ENCODE data around the gene TRIM46. TPM values are rescaled to one million over a fixed set of nuclear protein-coding genes. Genes with fewer than 3 reads are reported as not detected.
"Not testable (repeated sequence)": the region's sequence is repeated elsewhere in the genome, so short reads cannot be mapped to it uniquely, and the experiment has no call there.

The TRIM46 gene
- total RNA-seq, 1 donor: 32.6 TPM

DNA sequence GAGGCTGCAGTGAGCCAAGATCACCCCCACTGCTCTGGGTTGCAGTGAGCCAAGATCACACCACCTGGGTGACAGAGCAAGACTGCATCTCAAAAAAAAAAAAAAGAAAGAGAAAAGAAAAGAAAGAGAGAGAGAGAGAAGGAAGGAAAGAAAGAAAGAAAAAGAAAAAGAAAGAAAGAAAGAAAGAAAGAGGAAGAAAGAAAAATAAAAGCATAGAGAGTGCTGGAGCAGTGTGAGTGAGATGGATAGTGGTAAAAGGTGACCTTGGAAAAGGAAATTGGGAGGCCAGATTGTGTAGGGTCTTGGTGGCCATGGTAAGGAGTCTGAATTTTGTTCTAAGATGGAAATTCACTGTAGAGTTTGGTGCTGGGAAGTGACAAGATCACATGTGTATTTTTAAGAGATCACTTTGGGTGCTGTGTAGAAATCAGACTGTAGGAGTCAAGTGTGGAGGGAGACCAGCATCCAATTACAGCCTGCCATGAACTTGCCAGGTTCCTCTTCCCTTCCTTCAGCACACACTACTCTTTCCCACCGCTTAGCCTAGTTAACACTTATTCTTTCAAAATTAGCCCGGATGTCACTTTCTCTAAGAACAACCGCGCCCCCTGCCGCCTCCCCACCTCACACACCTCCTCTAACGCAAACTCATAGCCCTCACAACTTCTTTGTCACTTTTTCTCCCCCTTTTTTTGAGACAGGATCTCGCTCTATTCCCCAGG lies 52.7 kb downstream of the TRIM46 start:
- DNase-seq (ENCODE audit: low read depth in 2 of 3, low spot score in 2 of 3): peak; percentile 59 to 95 (median 90)

DNA sequence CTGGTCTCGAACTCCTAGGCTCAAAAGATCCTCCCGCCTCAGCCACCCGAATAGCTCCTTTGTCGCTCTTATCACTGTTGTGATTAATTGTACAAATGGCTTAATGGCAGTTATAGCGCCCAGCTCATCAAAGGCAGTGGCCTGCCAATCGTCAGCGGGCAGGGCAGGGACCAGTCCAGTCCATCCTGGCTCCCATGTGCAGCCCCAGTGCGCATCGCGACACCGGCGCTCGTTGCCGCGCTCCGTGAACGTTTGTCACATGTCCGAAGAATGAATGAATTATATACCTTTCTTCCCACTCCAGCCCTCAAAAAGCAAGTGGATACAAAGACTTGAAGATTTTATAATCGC lies 53.2 kb downstream of the TRIM46 start:
- DNase-seq (ENCODE audit: low read depth in 2 of 3, low spot score in 2 of 3): no peak

DNA sequence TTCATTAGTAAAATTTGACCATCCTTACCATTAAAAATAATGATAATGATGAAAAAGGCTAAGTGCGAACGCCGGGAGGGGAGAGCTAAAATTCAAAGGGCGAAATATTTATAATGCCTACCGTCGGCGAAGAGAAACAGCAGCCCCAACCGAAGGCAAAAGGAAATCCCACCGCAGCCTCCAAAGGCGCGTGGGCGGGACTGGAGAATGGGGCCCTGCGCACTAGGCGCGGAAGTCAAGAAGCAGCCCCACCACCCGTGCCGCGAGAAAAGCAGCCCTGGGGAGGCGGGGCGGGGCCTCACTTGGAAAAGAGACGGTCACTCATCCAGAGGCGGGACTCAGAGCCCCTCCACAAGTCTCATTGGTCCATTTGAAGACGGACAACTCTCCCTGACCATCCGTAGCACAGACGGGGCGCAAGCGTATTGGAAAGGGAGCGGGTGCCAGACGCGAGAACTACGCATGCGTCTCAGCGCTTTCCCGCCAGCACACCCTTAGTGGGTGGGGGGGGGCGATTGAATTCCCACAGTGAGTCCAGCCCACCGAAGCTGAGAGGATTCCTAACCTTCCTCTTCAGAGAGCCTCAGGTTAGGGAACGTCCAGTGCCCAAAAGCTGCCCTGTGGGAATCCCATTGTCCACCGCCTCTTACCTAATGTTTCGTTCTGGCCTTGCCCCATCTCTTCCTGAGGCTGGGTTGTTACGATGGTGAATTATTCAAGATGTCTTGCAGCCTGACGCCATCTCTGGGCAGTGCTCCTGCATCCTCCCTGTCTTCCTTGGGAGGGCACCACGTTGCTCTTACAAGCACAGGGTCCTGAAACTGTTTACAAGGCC lies 53.8 kb downstream of the TRIM46 start:
- DNase-seq (ENCODE audit: low read depth in 2 of 3, low spot score in 2 of 3): peak; percentile 88 to 100 (median 99)

DNA sequence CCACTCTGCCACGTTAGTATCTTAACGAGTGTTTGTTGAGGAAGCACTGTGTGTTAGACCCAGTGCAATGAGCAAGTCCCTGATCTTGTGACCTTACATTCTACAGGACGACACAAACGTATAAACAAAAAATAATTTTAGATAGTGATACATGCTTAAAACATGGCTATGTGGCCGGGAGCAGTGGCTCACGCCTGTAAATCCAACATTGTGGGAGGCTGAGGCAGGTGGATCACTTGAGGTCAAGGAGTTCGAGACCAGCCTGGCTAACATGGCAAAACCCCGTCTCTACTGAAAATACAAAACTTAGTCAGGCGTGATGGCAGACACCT lies 54.4 kb downstream of the TRIM46 start:
- no peak for DNase-seq (ENCODE audit: low read depth in 2 of 3, low spot score in 2 of 3)

DNA sequence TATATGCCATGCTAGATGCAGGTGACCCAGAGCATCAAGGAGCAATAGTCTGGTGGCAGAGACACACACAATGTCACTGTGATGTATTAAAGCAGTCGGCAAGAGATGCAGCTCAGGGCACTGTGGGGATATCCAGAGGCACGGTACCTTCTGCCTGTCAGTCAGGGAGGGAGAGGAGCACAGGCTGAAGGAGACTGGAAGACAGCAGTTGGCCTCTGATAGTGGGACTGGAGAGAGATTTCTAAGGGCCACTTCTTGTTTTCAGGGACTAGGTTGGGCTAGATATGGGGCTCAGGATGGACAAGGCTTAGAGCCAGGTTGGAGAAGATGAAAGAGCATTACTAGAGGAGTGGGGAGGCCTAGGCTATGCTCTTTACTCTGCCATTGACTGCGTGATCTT lies 57.7 kb downstream of the TRIM46 start:
- not testable (repeated sequence) for DNase-seq (ENCODE audit: low read depth in 2 of 3, low spot score in 2 of 3)

DNA sequence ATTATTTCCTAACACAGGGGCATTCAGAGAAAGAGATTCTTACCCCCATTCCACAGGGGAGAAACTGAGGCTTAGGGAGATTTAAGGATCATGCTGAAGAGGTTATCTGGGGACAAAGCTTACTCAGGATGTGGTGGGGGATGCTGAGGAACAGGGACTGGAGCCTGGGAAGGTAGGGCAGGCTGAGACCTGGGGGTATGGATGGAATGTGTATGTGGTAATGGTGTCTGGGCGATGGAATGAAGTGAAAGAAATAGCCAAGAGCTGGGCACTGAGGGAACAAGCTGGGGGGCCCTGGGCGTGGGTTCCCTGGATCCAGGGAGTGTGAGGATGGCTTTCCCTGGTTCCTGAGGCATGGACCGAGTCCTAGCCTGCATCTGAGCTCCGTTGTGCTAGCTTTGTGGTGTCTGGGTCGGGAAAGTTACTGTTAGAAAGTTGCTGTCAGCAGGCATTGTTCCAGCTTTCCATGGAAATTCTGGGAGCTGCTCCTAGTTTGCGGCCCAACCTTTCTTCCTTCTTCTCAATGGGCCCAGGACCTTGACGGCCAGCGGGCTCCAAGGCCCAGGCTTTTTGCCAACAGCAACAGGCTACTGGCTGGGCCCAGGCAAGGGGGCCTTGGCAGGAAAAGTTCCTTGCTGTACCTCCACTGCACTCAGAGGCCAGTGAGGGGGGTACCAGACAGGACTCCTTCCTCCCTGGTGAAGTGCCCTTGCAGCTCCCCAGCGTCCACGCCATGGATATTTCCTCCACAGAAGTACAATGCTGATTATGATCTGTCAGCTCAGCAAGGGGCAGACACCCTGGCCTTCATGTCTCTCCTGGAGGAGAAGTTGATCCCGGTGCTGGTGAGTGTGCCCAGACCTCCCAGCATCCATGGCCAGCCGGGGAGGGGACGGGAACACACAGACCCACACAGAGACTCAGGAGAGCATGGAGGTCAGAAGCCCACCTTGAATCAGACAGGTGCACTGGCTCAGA lies 58.6 kb downstream of the TRIM46 start:
- not testable (repeated sequence) for DNase-seq (ENCODE audit: low read depth in 2 of 3, low spot score in 2 of 3)

DNA sequence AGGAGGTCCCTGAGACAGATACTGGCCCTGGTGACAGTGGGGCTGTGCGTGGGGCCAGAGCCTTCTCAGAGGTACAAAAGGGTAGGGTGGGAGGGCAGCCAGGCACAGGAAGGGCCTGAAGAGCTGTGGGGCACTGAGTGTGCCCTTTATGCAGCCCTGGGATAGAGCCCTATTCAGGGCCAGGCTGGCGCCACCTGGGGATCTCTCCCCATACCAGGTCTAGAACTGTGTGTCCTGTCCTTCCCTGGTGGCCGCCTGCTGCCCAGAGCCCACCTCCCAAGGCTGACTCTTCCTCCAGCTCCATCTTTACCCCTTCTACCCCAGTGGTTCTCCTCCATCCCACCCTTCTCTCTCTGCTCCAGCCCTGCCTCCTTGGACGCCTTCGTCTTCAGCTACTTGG lies 59.9 kb downstream of the TRIM46 start:
- not testable (repeated sequence) for DNase-seq (ENCODE audit: low read depth in 2 of 3, low spot score in 2 of 3)

Small RNA genes within 50 kb of the gene (small RNA-seq; reads per million reads assigned to genes)
- not detected for gene HMGN2P18

Other genes starting within 250 kb of the TRIM46 start
- gene PMVK, start 237.1 kb upstream of the TRIM46 start, total RNA-seq: 17.2 TPM
- 520 TPM for gene PBXIP1, start 217.8 kb upstream of the TRIM46 start, total RNA-seq
- gene PYGO2, start 212.1 kb upstream of the TRIM46 start, total RNA-seq: 25.6 TPM
- gene SHC1, start 203.1 kb upstream of the TRIM46 start, total RNA-seq: 59.5 TPM
- gene CKS1B, start 199.2 kb upstream of the TRIM46 start, total RNA-seq: 22.9 TPM
- gene FLAD1, start 190.5 kb upstream of the TRIM46 start, total RNA-seq: 35.0 TPM
- gene LENEP, start 180.3 kb upstream of the TRIM46 start, total RNA-seq: 0.54 TPM
- 22.6 TPM for gene ZBTB7B, start 171.0 kb upstream of the TRIM46 start, total RNA-seq
- gene DCST2, start 140.1 kb upstream of the TRIM46 start, total RNA-seq: under 0.01 TPM
- under 0.01 TPM for gene DCST1, start 140.0 kb upstream of the TRIM46 start, total RNA-seq
- 60.1 TPM for gene ADAM15, start 122.5 kb upstream of the TRIM46 start, total RNA-seq
- 5.9 TPM for gene EFNA4, start 110.1 kb upstream of the TRIM46 start, total RNA-seq
- gene EFNA3, start 95.0 kb upstream of the TRIM46 start, total RNA-seq: 4.8 TPM
- gene EFNA1, start 46.0 kb upstream of the TRIM46 start, total RNA-seq: 21.3 TPM
- 68.1 TPM for gene SLC50A1, start 38.0 kb upstream of the TRIM46 start, total RNA-seq
- gene DPM3, start 33.3 kb upstream of the TRIM46 start, total RNA-seq: 63.0 TPM
- 194 TPM for gene KRTCAP2, start 545 bp upstream of the TRIM46 start, total RNA-seq
- gene THBS3, start 34.0 kb downstream of the TRIM46 start, total RNA-seq: 72.4 TPM
- gene MTX1, start 34.8 kb downstream of the TRIM46 start, total RNA-seq: 70.3 TPM
- 8.9 TPM for gene ENTREP3, start 81.6 kb downstream of the TRIM46 start, total RNA-seq
- gene SCAMP3, start 88.5 kb downstream of the TRIM46 start, total RNA-seq: 55.7 TPM
- gene CLK2, start 99.7 kb downstream of the TRIM46 start, total RNA-seq: 66.0 TPM
- gene HCN3, start 103.6 kb downstream of the TRIM46 start, total RNA-seq: 4.6 TPM
- 1.1 TPM for gene PKLR, start 127.6 kb downstream of the TRIM46 start, total RNA-seq
- 85.4 TPM for gene FDPS, start 135.0 kb downstream of the TRIM46 start, total RNA-seq
- gene RUSC1, start 147.0 kb downstream of the TRIM46 start, total RNA-seq: 17.2 TPM

Data from hematopoietic multipotent progenitor cell (in vitro differentiated cells).